Activated naive CD8-positive, alpha-beta T cell treated with anti-CD3 and anti-CD28 coated beads, Interleukin-2, amount 50 U/mL, for 16 hours (primary cell): ENCODE data around the gene MYT1.
A peak's percentile ranks its signal among the peaks of the same experiment; 100 is the strongest.

Experiments
- DNase-seq: peaks from one replicate; pipeline ENCODE4 v3.0.0-alpha.2; 2020; ENCODE audit warnings: low read depth, low spot score

Gene MYT1

DNA sequence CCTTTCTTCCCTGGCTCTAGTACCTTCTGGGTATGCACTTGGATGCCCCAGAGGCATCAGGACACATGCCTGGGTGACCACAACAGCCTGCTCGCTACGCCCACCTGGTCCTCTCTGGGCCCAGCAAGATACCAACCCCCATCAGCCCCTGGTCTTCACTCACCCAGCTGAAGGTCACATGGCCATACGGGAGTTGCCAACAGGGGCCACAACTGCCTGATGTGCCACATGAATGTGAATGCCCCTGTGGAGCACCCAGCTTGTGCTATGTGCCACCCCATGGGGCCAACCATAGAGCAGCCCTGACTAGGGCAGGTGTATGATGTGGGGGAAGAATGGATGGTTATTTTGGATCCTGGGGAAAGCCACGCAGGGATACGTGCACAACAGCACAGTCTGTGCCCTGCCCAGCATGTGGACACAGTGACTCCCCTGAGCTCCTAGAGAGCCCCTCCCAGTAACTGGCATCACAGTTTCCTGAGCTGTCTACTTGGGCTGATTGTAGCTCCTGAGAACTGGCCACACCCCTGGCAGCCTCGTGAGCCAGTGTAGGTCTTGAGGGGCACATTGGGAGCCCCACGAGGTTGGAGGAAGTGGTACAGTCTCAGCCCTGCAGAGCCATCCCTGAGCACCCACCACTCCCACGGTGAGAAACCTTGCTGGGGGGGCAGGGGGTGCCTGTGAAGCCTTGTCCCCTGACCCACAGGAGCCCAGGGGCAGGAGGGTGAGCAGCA is 80.8 kb downstream of the MYT1 start:
- no peak for DNase-seq

DNA sequence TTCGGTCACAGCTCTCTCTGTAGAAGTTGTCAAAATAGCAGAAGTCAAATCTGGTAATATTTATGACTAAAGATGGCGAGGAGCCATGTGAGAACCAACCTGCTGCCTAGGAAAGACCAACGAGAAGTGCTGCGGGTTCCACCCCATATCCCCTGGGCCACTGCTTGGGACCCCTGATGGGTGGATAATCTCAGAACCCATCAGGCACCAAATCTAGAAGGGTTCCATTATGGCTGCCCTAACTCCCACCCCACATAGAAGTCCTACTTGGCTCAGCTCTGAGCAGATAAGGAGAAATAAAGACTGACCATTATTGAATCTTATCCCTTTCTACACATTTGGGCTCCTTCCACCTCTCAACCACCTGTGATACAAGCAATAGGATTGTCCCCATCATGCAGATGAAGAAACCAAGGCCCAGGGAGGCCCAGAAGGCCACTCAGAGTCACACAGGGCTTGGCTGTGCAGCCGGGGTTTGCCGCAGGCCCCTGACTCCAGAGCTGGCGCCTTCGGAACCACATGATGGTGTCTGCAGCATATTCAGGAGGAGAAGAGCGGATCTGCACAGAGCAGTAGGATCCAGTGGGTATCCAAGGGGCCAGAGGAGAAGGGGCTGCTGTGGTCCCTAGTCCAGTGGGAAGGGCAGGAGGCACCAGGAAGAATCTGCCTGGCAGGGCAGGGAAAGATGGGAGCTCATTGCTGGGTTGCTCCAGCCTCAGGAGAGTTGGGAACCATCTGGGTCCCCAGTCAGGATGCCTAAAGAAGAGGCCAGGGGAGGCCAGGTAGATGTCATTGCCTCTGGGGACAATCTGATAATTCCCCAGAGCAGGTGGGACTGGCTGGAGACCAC is 81.7 kb downstream of the MYT1 start:
- no peak for DNase-seq

- DNase-seq, result no peak
Measured at GRCh38 chr20:64246616-64247306, 82.5 kb downstream of the MYT1 start.

- no peak for DNase-seq
Measured at GRCh38 chr20:64247307-64247618, 83.0 kb downstream of the MYT1 start.

- no peak for DNase-seq
Measured at GRCh38 chr20:64247970-64248841, 84.0 kb downstream of the MYT1 start.

- DNase-seq, result no peak
Measured at GRCh38 chr20:64250027-64250426, 85.8 kb downstream of the MYT1 start.

GRCh38 chr20:64253000-64253383 is 88.7 kb downstream of the MYT1 start:
- no peak for DNase-seq

GRCh38 chr20:64253443-64253842 is 89.2 kb downstream of the MYT1 start:
- DNase-seq, result no peak

- no peak for DNase-seq
Measured at GRCh38 chr20:64254156-64254555, 89.9 kb downstream of the MYT1 start.

DNA sequence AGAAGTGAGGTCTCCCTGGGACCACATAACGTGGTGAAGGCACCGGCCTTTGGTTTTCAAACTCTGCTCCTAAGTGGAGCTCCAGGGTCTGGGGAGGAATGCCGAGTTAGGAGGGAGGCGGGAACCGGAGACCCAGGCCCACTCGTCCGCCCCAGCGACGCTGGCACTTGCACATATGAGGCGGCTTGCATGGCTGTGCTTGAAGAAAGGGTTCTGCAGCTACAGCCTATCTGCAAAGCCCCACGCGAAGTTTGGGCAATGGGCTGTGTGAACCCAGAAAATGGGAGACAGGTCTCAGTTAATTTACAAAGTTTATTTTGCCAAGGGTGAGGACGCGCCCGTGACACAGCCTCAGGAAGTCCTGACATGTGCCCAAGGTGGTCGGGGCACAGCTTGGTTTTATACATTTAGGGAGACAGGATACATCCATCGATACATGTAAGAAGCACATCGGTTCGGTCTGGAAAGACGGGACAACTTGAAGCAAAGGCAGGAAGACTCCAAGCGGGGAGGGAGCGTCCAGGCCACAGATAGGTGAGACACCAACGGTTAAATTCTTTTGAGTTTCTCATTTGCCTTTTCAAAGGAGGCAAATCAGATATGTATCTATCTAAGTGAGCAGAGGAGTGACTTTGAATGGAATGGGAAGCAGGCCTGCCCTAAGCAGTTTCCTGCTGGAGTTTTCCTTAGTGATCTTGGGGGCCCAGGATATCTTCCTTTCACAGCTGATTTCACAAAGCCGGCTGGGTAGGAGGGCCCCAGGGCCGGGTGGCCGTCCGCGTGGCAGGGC is 90.5 kb downstream of the MYT1 start:
- no peak for DNase-seq

DNA sequence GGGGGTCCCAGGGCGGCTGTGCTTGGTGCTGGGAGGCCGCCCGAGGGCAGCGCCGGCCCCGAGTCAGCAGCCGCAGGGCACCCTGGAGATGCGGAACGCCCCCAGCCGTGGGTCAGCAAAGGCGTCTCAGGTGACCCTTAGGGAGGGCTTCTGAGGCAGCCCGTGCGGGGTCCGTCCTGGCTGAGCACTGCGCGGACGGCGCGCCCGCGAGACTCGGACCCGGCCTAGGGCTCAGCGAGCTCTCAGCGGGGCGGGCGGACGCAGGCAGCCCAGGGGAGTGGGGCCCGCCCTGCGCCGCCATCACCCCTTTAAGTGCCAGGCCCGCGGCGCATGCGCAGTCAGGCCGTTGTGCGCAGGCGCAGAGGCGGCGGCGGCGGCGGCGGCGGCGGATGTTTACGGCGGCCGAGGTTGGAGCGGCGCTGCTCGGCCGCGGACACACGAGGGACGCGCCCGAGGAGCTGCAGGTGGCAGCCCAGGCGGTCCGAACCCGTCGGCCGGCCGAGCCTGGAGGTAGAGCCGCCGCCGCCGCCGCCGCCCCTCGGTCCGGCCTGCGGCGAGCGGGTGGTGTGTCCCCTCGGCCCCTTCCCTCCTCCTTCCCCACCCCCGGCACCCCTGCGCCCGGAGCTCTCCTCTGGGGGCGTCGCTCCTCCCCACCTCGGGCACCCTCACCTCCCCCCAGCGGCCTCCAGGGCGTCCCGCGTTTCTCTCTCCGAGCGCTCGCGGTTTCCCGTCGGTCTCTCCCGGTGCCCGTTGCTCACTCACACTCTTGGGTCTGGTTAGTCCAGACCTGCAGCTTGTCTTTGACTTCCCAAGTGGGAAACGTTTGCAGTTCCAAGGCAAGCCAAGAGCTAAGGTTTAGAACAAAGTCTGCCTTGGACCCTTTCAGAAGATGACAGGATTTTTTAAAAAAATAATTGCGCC is 91.4 kb downstream of the MYT1 start, which contains the start of gene PCMTD2:
Gene PCMTD2 (plus strand): TSS at position 388 of the 921 bp plus-strand sequence. CDS start 4,218 bp downstream, outside the sequence.
- peak; percentile 58 for DNase-seq

- no peak for DNase-seq
Measured at GRCh38 chr20:64256282-64256935, 92.2 kb downstream of the MYT1 start.

- DNase-seq, result no peak
Measured at GRCh38 chr20:64257107-64257757, 93.0 kb downstream of the MYT1 start.

GRCh38 chr20:64258071-64258823 is 94.0 kb downstream of the MYT1 start:
- DNase-seq, result no peak

DNA sequence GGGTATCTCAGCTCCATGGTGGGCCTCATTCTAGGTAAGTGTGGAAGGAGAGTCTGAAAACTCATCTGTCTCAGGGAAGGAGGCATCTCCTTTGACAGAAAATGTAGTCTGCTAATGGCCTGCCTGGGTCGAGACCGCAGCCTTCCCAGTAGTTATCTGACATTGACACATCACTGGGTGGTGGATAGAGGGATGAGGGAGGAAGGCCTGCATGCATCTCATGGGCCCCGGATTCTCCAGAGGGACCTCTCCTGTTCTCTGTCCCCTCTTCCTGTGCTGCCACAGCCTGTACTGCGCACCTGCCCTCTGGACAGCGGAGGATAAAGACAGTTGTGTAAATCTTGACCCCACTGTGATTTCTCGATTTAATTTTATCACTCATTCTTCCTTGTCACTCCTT is 96.0 kb downstream of the MYT1 start:
- DNase-seq, result no peak

DNA sequence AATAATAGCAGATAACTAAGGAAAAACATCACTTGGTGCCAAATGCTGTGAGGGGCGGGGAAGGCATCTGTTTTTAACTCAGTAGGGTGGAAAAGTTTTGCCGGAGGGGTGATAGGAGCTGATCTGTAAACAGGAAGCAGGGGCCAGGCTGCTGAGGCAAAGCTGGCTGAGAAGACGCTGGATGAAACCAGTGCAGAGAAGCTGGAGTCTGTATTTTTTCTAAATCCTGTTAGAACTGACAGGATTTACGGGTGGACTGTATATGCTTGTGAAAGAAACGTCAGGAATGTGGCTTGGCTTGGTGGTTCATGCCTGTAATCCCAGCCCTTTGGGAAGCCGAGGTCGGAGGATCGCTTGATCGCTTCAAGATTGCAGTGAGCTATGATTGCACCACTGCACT is 96.9 kb downstream of the MYT1 start:
- DNase-seq, result no peak

DNA sequence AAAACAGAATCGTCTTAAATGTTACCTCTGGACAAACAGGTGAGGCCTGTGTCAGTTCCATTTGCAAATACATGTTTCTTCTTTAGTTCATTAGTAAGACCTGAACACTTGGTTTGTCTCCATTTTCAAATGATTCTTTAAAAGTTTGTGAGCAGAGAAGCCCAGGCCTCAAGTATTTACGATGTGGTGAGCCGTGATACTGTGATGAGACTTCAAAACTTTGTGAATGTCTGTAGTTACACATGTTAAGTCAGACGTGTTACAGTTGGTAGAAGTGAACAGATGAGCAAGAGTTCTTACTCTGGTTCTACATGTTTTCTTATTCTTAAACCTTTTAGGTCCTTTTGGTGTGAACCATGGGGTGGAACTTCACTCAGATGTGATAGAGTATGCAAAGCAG is 99.8 kb downstream of the MYT1 start:
- DNase-seq, result no peak

DNA sequence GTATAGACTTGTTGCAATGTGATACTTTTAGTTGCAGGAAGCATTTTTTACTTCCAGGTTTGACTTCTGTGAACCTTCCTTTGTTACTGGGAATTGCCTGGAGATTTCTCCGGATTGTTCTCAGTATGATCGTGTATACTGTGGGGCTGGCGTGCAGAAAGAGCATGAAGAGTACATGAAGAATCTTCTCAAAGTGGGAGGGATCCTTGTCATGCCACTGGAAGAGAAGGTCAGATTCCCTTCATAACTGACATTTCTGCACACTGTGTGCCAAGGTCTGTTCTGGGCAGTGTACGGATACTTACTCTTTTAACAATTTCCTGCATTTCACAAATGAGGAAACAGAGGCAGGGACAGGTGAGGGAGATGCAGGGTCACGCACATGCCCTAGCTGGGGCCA is 100.9 kb downstream of the MYT1 start:
- no peak for DNase-seq
